ENCODE measurements around the gene RPTOR. TPM values are rescaled to one million over a fixed set of nuclear protein-coding genes. Genes with fewer than 3 reads are reported as not detected.

RPTOR gene
- total RNA-seq, 2 experiments from 2014 or later, result 48.1 to 87.8 TPM

- Histone ChIP-seq H3K4me3 (ENCODE audit: low read depth, low read length, poor library complexity, severe bottlenecking) (no peak overlapping the region), H3K36me3 (ENCODE audit: insufficient read depth, low read length) (no peaks in the 10 kb centered on the region), H4K20me1 (ENCODE audit: insufficient read depth, low read length) (no peaks in the 10 kb centered on the region), H3K9me3 (ENCODE audit: low read length) (no peaks in the 10 kb centered on the region), H3K79me2 (ENCODE audit: insufficient read depth, low read depth, low read length) (no peaks in the 10 kb centered on the region), H3K27ac (ENCODE audit: low read depth, low read length, poor library complexity, severe bottlenecking) (no peak overlapping the region), H2AFZ (ENCODE audit: low read length) (no peak overlapping the region), H3K4me1 (ENCODE audit: insufficient read depth, low read length, poor library complexity, severe bottlenecking) (no peaks in the 10 kb centered on the region), H3K9me2 (ENCODE audit: insufficient read depth, low read length) (no peaks in the 10 kb centered on the region), H3K4me2 (ENCODE audit: low read length) (no peak overlapping the region)
- intact Hi-C loops (cut with micrococcal nuclease; ENCODE audit: unreplicated experiment), result no loop called here
- ChIA-PET POLR2A (no interaction called here), CTCF (ENCODE audit: unreplicated experiment) (no interaction called here)
- TF ChIP-seq CTCF (conservative IDR thresholded peaks at IDR 0.05; ENCODE audit: low read length) (no peak), EZH2phosphoT487 (IDR thresholded peaks at IDR 0.05; ENCODE audit: borderline replicate concordance, low read depth, low read length) (no peak)
- no peak for DNase-seq (ENCODE audit: low spot score)
- no TSS peak for BruUV-seq (replicated peaks)
These were observed 438.9 kb downstream of the RPTOR start for GRCh38 chr17:80983545-80983944.

DNA sequence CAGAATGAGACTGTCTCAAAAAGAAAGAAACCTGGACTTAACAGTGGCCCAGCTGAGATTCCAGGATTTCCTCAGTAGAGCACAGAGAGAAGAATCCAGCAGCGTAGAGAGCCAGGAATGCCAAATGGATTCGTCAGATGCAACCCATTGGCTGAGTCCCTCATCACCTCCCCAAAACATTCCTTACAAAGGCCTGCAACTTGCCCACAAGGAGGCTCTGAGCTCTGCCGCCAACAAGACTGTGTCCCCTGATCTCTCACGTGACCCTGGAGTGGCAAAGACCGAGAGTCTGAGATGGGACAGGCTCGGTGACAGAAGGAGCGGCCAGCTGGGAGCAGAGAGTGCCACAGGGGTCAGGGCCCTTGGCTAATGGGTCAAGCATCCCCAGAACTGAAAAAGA lies 440.1 kb downstream of the RPTOR start:
- no peaks in the 10 kb centered on the region for H3K9me2 ChIP-seq (ENCODE audit: insufficient read depth, low read length)
- intact Hi-C loops (cut with micrococcal nuclease; ENCODE audit: unreplicated experiment), result no loop called here
- no peak overlapping the region for H2AFZ ChIP-seq (ENCODE audit: low read length)
- CTCF ChIA-PET (ENCODE audit: unreplicated experiment), result no interaction called here
- TF ChIP-seq EZH2phosphoT487 (IDR thresholded peaks at IDR 0.05; ENCODE audit: borderline replicate concordance, low read depth, low read length), result no peak
- TF ChIP-seq CTCF (conservative IDR thresholded peaks at IDR 0.05; ENCODE audit: low read length), result no peak
- BruUV-seq (replicated peaks), result no TSS peak
- H3K9me3 ChIP-seq (ENCODE audit: low read length), result no peaks in the 10 kb centered on the region
- no peaks in the 10 kb centered on the region for H4K20me1 ChIP-seq (ENCODE audit: insufficient read depth, low read length)
- H3K4me2 ChIP-seq (ENCODE audit: low read length), result no peak overlapping the region
- H3K27ac ChIP-seq (ENCODE audit: low read depth, low read length, poor library complexity, severe bottlenecking), result no peak overlapping the region
- no peaks in the 10 kb centered on the region for H3K4me1 ChIP-seq (ENCODE audit: insufficient read depth, low read length, poor library complexity, severe bottlenecking)
- POLR2A ChIA-PET, result no interaction called here
- no peaks in the 10 kb centered on the region for H3K36me3 ChIP-seq (ENCODE audit: insufficient read depth, low read length)
- H3K4me3 ChIP-seq (ENCODE audit: low read depth, low read length, poor library complexity, severe bottlenecking), result no peak overlapping the region
- no peak for DNase-seq (ENCODE audit: low spot score)
- no peaks in the 10 kb centered on the region for H3K79me2 ChIP-seq (ENCODE audit: insufficient read depth, low read depth, low read length)

DNA sequence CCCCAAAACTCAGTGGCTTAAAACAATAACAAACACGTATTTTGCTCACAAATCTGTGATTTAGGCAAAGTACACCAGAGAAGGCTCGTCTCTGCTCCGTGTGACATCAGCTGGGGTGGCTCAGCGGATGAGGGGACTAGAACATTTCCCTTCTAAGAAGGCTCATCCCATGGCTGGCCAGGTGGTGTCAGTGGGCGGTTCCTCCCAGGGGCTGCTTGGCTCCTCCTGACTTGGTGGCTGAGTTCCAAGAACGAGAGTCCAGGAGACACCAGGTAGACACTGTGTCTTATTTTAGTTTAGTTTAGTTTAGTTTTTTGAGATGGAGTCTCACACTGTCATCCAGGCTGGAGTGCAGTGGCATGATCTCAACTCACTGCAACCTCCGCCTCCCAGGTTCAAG lies 441.4 kb downstream of the RPTOR start:
- ChIA-PET POLR2A (no interaction called here), CTCF (ENCODE audit: unreplicated experiment) (no interaction called here)
- no peaks in the 10 kb centered on the region for H3K9me2 ChIP-seq (ENCODE audit: insufficient read depth, low read length)
- TF ChIP-seq EZH2phosphoT487 (IDR thresholded peaks at IDR 0.05; ENCODE audit: borderline replicate concordance, low read depth, low read length), result no peak
- H3K27ac ChIP-seq (ENCODE audit: low read depth, low read length, poor library complexity, severe bottlenecking), result no peak overlapping the region
- no peaks in the 10 kb centered on the region for H3K4me1 ChIP-seq (ENCODE audit: insufficient read depth, low read length, poor library complexity, severe bottlenecking)
- H2AFZ ChIP-seq (ENCODE audit: low read length), result no peak overlapping the region
- intact Hi-C loops (cut with micrococcal nuclease; ENCODE audit: unreplicated experiment), result no loop called here
- H3K4me2 ChIP-seq (ENCODE audit: low read length), result no peak overlapping the region
- H3K4me3 ChIP-seq (ENCODE audit: low read depth, low read length, poor library complexity, severe bottlenecking), result no peak overlapping the region
- no peaks in the 10 kb centered on the region for H4K20me1 ChIP-seq (ENCODE audit: insufficient read depth, low read length)
- BruUV-seq (replicated peaks), result no TSS peak
- no peaks in the 10 kb centered on the region for H3K36me3 ChIP-seq (ENCODE audit: insufficient read depth, low read length)
- no peak for DNase-seq (ENCODE audit: low spot score)
- no peaks in the 10 kb centered on the region for H3K79me2 ChIP-seq (ENCODE audit: insufficient read depth, low read depth, low read length)
- H3K9me3 ChIP-seq (ENCODE audit: low read length), result no peaks in the 10 kb centered on the region

Measured in OCI-LY7 (cell line).